VCaP (cell line): ENCODE measurements around the gene ZNF121.

Source experiments
- H3K27ac ChIP-seq: fragments of 450-650 bp; 2 replicates; pipeline ENCODE4 v1.5.1; 2017
- CTCF ChIP-seq: fragments of 450-650 bp; conservative IDR thresholded peaks from 2 replicates; pipeline ENCODE4 v1.5.1; 2017; ENCODE audit warnings: mild to moderate bottlenecking, moderate library complexity

The ZNF121 gene

GRCh38 chr19:9531933-9532332 is 52.4 kb downstream of the ZNF121 start:
- no peak for TF ChIP-seq CTCF
- H3K27ac ChIP-seq = no peak overlapping the region

- no peak for TF ChIP-seq CTCF
- no peak overlapping the region for H3K27ac ChIP-seq
Measured at GRCh38 chr19:9528757-9529336, 55.5 kb downstream of the ZNF121 start.

- H3K27ac ChIP-seq = no peak overlapping the region
- TF ChIP-seq CTCF = no peak
Measured at GRCh38 chr19:9523885-9524474, 60.3 kb downstream of the ZNF121 start.
